Suprapubic skin (tissue), 4 donors: ENCODE results near the gene NAXD. TPM values are rescaled to one million over a fixed set of nuclear protein-coding genes. Genes with fewer than 3 reads are reported as not detected.

Experiments used
- DNase-seq, 2 donors: peaks; one replicate each; pipeline ENCODE4 v3.0.0-alpha.2; 2019; ENCODE audit warnings: low spot score in 2 of 2
- H3K27ac ChIP-seq: fragments of 200-600 bp; sonication (generic); one replicate; pipeline ENCODE4 v1.5.1; 2019
- H3K27me3 ChIP-seq: fragments of 200-600 bp; sonication (generic); one replicate; pipeline ENCODE4 v1.5.1; 2019
- H3K36me3 ChIP-seq: fragments of 200-600 bp; sonication (generic); one replicate; pipeline ENCODE4 v1.5.1; 2019
- H3K4me1 ChIP-seq: fragments of 200-600 bp; sonication (generic); one replicate; pipeline ENCODE4 v1.5.1; 2019
- H3K4me3 ChIP-seq: fragments of 200-600 bp; sonication (generic); one replicate; pipeline ENCODE4 v1.5.1; 2019; ENCODE audit warnings: mild to moderate bottlenecking
- H3K9me3 ChIP-seq: fragments of 200-600 bp; sonication (generic); one replicate; pipeline ENCODE4 v1.5.1; 2019
- EP300 ChIP-seq: sonication (generic); formaldehyde crosslinking; IDR thresholded peaks from one replicate; pipeline ENCODE4 v1.6.1; 2017; ENCODE audit warnings: antibody characterized with exemption
- POLR2A ChIP-seq, 2 donors: fragments of 450-650 bp; IDR thresholded peaks; one replicate each; pipeline ENCODE4 v1.6.1; 2017; ENCODE audit warnings: antibody characterized with exemption in 2 of 2, mild to moderate bottlenecking in 2 of 2, moderate library complexity in 2 of 2
- POLR2AphosphoS5 ChIP-seq, 3 donors: sonication (generic); formaldehyde crosslinking; IDR thresholded peaks; one replicate each; pipeline ENCODE4 v1.6.1; 2017; ENCODE audit warnings: antibody characterized with exemption in 3 of 3
- WGBS: methylation state at CpG from one replicate; pipeline ENCODE4 v1.1.5; 2018; 5-methylcytosine and 5-hydroxymethylcytosine counted together
- total RNA-seq, 4 donors: library from RNA; depleted of rRNA; stranded (reverse); fragments of >200 nt; gene quantifications; one replicate each; pipeline ENCODE4 v1.1.0, GENCODE V29; 2016
- TF ChIP-seq, protein P1 (sequence below), 2 donors: fragments of 200-600 bp in 1 of 2; fragments of 450-650 bp in 1 of 2; sonication (generic) in 1 of 2; IDR thresholded peaks; one replicate each; pipeline ENCODE4 v1.5.1; 2016 to 2019; ENCODE audit warnings: antibody characterized with exemption in 2 of 2, mild to moderate bottlenecking in 1 of 2, moderate library complexity in 1 of 2

The NAXD gene
- total RNA-seq, 4 donors from 2014 or later, result 26.4 to 38.3 (median 32.4) TPM

DNA sequence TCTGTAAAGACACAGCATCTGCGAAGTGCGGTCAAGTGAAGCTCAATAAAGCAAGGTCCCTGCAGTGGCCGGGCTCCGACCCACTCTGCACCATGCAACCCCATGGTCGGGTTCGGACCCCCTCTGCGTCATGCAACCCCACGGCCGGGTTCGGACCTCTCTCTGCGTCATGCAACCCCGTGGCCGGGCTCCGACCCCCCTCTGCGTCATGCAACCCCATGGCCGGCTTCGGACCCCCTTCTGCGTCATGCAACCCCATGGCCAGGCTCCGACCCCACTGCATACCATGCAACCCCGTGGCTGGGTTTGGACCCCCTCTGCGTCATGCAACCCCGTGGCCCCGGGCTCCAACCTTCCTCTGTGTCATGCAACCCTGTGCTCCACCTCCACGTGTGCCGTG, 46.7 kb downstream of the NAXD start:
- Histone ChIP-seq H3K36me3 (peaks cover 76% of the 10 kb centered on the region), H3K27ac (no peak overlapping the region), H3K4me1 (no peaks in the 10 kb centered on the region), H3K9me3 (no peaks in the 10 kb centered on the region), H3K4me3 (no peak overlapping the region), H3K27me3 (no peaks in the 10 kb centered on the region)
- no peak for TF ChIP-seq POLR2AphosphoS5 (IDR thresholded peaks at IDR 0.05)
- no peak for TF ChIP-seq POLR2A (IDR thresholded peaks at IDR 0.05)
- TF ChIP-seq, protein P1, sequence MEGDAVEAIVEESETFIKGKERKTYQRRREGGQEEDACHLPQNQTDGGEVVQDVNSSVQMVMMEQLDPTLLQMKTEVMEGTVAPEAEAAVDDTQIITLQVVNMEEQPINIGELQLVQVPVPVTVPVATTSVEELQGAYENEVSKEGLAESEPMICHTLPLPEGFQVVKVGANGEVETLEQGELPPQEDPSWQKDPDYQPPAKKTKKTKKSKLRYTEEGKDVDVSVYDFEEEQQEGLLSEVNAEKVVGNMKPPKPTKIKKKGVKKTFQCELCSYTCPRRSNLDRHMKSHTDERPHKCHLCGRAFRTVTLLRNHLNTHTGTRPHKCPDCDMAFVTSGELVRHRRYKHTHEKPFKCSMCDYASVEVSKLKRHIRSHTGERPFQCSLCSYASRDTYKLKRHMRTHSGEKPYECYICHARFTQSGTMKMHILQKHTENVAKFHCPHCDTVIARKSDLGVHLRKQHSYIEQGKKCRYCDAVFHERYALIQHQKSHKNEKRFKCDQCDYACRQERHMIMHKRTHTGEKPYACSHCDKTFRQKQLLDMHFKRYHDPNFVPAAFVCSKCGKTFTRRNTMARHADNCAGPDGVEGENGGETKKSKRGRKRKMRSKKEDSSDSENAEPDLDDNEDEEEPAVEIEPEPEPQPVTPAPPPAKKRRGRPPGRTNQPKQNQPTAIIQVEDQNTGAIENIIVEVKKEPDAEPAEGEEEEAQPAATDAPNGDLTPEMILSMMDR (IDR thresholded peaks at IDR 0.05), result no peak
- no peak for TF ChIP-seq EP300
- no peak for DNase-seq
- WGBS, result 96% methylated on average over 25 of the region's 25 CpGs

DNA sequence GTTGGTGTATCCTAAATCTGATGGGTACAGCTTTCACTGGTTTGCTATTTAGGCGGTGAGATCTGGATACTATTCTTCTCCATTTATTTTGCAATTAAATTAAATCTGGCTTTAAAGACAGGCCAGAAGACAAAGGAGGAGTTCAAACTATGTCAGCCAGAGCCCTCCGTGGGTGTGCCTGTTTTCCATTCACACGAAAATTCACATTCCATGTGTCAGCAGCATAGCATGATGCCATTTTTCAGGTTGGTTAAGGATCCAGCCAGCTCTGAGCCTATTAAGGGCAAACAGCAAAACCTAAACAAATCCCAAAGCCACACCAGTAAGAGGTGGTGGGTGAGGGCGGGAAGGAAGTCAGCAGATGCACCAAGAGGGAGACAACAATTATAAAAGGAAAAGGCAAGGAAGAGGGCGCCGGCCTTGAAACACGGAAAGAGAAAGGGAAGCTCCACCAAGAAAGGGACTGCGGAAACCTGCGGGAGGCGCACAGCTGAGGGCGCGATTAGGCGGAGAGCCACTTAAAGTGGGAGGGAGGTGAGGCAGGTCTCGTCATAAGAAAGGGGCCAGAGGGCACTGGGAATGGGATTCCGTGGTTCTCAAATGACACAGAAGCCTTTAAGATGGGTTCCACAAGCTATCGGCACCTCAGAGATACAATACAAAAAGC, 47.6 kb downstream of the NAXD start:
- Histone ChIP-seq H3K27me3 (no peaks in the 10 kb centered on the region), H3K36me3 (peaks cover 83% of the 10 kb centered on the region), H3K27ac (no peak overlapping the region), H3K4me3 (no peak overlapping the region), H3K4me1 (no peaks in the 10 kb centered on the region), H3K9me3 (no peaks in the 10 kb centered on the region)
- TF ChIP-seq, protein P1 (IDR thresholded peaks at IDR 0.05), result no peak
- TF ChIP-seq POLR2AphosphoS5 (IDR thresholded peaks at IDR 0.05), result no peak
- no peak for TF ChIP-seq EP300
- DNase-seq, result no peak
- 83% methylated on average over 16 of the region's 16 CpGs for WGBS

DNA sequence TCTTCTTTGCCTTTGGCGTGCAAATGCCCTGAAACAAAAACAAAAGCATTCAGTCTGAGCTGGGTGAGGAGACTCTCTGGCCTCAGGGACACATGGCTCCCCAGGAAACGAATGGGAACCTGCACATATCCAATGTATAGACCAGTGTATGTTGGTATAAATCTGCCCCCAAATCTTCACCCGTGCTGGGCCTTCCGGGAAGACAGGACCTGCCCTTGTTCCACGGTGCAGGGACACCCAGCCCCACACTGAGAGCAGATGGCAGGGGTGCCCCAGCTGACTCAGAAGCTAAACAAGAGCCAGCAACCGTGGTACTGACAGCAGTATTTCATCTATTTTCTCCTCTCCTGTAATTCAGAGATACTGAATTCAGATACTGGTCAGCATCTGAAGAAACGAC, 48.1 kb downstream of the NAXD start:
- DNase-seq, result no peak
- WGBS, result 74% methylated on average over 7 of the region's 7 CpGs

DNA sequence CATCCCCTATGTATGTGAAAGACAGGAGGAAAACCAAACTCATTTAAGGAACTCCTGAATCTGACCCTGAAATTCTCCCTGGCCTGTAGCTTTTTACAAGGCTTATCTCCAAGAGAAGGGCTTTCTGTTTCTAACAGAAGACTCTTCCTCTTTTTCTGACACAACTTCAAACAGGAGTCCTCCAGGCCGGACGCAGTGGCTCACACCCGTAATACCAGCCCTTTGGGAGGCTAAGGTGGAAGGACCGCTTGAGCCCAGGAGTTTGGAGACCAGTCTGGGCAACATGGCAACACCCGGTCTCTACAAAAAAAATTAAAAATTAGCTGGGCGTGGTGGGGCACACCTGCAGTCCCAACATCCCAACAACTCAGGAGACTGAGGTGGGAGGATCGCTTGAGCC, 48.7 kb downstream of the NAXD start:
- peaks cover 86% of the 10 kb centered on the region for H3K36me3 ChIP-seq
- TF ChIP-seq, protein P1 (IDR thresholded peaks at IDR 0.05), result no peak
- TF ChIP-seq POLR2A (IDR thresholded peaks at IDR 0.05) (no peak), EP300 (no peak), POLR2AphosphoS5 (IDR thresholded peaks at IDR 0.05) (no peak)
- no peaks in the 10 kb centered on the region for H3K9me3 ChIP-seq
- DNase-seq, result no peak
- no peaks in the 10 kb centered on the region for H3K27me3 ChIP-seq
- H3K4me3 ChIP-seq, result no peak overlapping the region
- no peak overlapping the region for H3K27ac ChIP-seq
- WGBS, result 88% methylated on average over 7 of the region's 7 CpGs
- H3K4me1 ChIP-seq, result no peaks in the 10 kb centered on the region

More for the DNA sequence above, 48.1 kb downstream of the NAXD start:
- TF ChIP-seq POLR2AphosphoS5 (IDR thresholded peaks at IDR 0.05) (no peak), EP300 (no peak), POLR2A (IDR thresholded peaks at IDR 0.05) (no peak)
- TF ChIP-seq, protein P1 (IDR thresholded peaks at IDR 0.05), result no peak
- H3K36me3 ChIP-seq, result peaks cover 86% of the 10 kb centered on the region
- no peaks in the 10 kb centered on the region for H3K9me3 ChIP-seq
- no peak overlapping the region for H3K4me3 ChIP-seq
- H3K27ac ChIP-seq, result no peak overlapping the region
- H3K27me3 ChIP-seq, result no peaks in the 10 kb centered on the region
- no peaks in the 10 kb centered on the region for H3K4me1 ChIP-seq

DNA sequence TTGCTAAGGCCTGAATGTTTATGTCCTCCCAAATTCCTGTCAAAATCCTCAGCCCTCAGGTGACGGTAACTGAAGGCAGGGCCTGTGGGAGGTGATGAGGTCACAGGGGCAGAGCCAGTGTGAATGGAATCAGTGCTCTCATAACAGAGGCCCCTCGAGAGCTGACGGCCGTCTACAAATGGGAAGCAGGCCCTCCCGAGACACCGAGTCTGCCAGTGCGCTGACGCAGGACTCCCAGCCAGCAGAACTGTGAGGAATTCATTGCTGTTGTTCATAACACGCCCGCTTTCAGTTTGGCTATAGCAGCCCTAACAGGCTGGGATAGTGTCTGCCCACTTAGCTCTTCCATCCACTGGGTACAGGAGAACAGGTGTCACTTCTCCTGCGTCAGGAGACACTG, 49.3 kb downstream of the NAXD start:
- no peak for DNase-seq
- Histone ChIP-seq H3K9me3 (no peaks in the 10 kb centered on the region), H3K27ac (no peak overlapping the region), H3K4me3 (no peak overlapping the region), H3K27me3 (no peaks in the 10 kb centered on the region), H3K36me3 (peaks cover 89% of the 10 kb centered on the region), H3K4me1 (no peaks in the 10 kb centered on the region)
- TF ChIP-seq, protein P1 (IDR thresholded peaks at IDR 0.05), result no peak
- TF ChIP-seq POLR2AphosphoS5 (IDR thresholded peaks at IDR 0.05), result no peak
- no peak for TF ChIP-seq POLR2A (IDR thresholded peaks at IDR 0.05)
- TF ChIP-seq EP300, result no peak
- WGBS, result 89% methylated on average over 11 of the region's 11 CpGs
